GM18909 (cell line): ENCODE measurements around the gene GOLGA8M.
"Not testable (repeated sequence)": the region's sequence is repeated elsewhere in the genome, so short reads cannot be mapped to it uniquely, and the experiment has no call there.

Experiments used
- ATAC-seq: cut with Tn5 transposase; IDR thresholded peaks from one replicate; pipeline ENCODE4 v1.9.1; 2021; ENCODE audit warnings: mild to moderate bottlenecking; ENCODE audit not compliant: unreplicated experiment, poor library complexity

Gene GOLGA8M

GRCh38 chr15:28712270-28712669 is at the start of gene GOLGA8M:
Gene GOLGA8M, minus strand, starts transcription at chr15:28712421. Its CDS starts 98 bp downstream, at chr15:28712323.
- not testable (repeated sequence) for ATAC-seq

GRCh38 chr15:28742890-28743289 is 30.7 kb upstream of the GOLGA8M start:
- not testable (repeated sequence) for ATAC-seq

- not testable (repeated sequence) for ATAC-seq
Measured at GRCh38 chr15:28738590-28739292, 26.5 kb upstream of the GOLGA8M start.

GRCh38 chr15:28738200-28738561 is 26.0 kb upstream of the GOLGA8M start:
- ATAC-seq: peak; percentile 25

- ATAC-seq: peak; percentile 63
Measured at GRCh38 chr15:28737521-28738199, 25.4 kb upstream of the GOLGA8M start.

GRCh38 chr15:28728061-28728460 is 15.8 kb upstream of the GOLGA8M start:
- not testable (repeated sequence) for ATAC-seq

- ATAC-seq: not testable (repeated sequence)
Measured at GRCh38 chr15:28727026-28727425, 14.8 kb upstream of the GOLGA8M start.

GRCh38 chr15:28726102-28726501 is 13.9 kb upstream of the GOLGA8M start:
- no peak for ATAC-seq

GRCh38 chr15:28725556-28725955 is 13.3 kb upstream of the GOLGA8M start:
- ATAC-seq: no peak

- ATAC-seq: not testable (repeated sequence)
Measured at GRCh38 chr15:28723986-28724385, 11.8 kb upstream of the GOLGA8M start.

- not testable (repeated sequence) for ATAC-seq
Measured at GRCh38 chr15:28719626-28720025, 7.4 kb upstream of the GOLGA8M start.

GRCh38 chr15:28718576-28718975 is 6.4 kb upstream of the GOLGA8M start:
- not testable (repeated sequence) for ATAC-seq

GRCh38 chr15:28714176-28714575 is 2.0 kb upstream of the GOLGA8M start:
- not testable (repeated sequence) for ATAC-seq

- ATAC-seq: not testable (repeated sequence)
Measured at GRCh38 chr15:28703927-28704326, 8.3 kb downstream of the GOLGA8M start.

GRCh38 chr15:28702427-28702826 is 9.8 kb downstream of the GOLGA8M start:
- ATAC-seq: not testable (repeated sequence)

GRCh38 chr15:28694006-28694751 is 18.0 kb downstream of the GOLGA8M start:
- not testable (repeated sequence) for ATAC-seq

GRCh38 chr15:28693021-28693420 is 19.2 kb downstream of the GOLGA8M start:
- not testable (repeated sequence) for ATAC-seq

- not testable (repeated sequence) for ATAC-seq
Measured at GRCh38 chr15:28673533-28673932, 38.7 kb downstream of the GOLGA8M start.

- ATAC-seq: not testable (repeated sequence)
Measured at GRCh38 chr15:28672122-28672521, 40.1 kb downstream of the GOLGA8M start.

GRCh38 chr15:28666402-28666801 is 45.8 kb downstream of the GOLGA8M start:
- not testable (repeated sequence) for ATAC-seq

GRCh38 chr15:28664575-28664974 is 47.6 kb downstream of the GOLGA8M start:
- not testable (repeated sequence) for ATAC-seq
